NCI-H1048 (cell line): ENCODE measurements around the gene SH2D4B.

ENCODE experiments used
- DNase-seq: peaks from one replicate; lab custom pipeline; 2025; lab: John Stamatoyannopoulos, UW

The SH2D4B gene

DNA sequence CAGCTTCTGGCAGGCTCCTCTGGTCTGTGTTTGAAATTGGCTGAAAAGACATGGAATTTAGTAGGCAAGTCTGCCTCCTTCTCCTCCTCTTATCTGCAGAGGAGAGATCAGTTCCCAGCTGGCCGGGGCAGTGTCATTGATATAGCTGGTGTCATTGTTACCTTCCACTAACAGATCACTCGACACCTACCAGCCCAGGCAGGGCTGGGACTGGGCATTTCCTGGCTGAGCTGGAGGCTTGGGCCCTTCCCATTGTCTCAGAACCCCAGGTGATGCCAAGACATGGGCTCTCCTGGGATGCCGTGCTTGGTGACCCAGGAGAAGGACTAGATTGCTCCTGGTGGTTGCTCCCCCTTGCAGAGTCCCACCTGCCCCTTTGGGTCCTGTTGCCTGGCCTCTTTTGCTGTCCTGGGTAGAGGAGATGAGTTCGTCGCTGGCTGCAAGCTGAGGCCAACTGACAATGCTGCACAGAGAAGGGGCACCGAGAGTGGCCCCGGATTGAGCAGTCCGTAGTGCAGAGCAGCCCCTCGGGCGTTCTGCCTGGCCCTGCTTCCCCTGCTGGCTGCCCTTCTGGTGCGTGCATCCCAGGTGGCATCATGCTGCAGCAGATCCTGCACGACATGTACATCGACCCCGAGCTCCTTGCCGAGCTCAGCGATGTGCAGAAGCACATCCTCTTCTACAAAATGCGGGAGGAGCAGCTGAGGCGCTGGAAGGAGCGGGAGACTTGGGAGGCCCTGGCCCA is at the start of gene SH2D4B:
SH2D4B (plus strand) TSS at position 167 of the 745 bp plus-strand sequence; CDS start at position 597, 430 bp downstream.
- DNase-seq = no peak

DNA sequence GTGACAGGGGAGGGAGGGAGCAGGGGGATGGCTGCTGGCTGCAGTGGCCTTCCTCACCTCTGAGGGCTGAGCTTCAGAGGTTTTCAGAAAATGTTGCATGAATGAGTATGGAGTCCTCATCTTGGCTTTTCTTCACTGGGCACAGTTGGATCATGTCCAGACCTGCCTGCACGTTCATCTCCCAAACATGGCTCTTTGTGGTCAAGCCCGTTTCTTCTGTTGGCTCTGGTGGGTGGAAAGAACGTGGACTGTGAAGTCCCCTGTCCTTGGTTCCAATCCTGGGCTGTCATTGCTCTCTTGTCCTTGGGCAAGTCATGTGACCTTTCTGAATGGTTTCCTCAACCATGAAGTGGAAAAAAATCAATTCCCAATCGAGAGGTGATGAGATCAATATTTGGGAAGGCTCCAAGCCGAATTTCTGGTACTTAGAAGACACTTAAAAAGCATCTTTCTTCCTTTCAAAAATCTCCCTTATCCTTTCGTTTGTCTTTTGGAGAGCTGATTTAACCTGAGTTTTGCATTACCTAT is 49.1 kb upstream of the SH2D4B start:
- DNase-seq = no peak

DNA sequence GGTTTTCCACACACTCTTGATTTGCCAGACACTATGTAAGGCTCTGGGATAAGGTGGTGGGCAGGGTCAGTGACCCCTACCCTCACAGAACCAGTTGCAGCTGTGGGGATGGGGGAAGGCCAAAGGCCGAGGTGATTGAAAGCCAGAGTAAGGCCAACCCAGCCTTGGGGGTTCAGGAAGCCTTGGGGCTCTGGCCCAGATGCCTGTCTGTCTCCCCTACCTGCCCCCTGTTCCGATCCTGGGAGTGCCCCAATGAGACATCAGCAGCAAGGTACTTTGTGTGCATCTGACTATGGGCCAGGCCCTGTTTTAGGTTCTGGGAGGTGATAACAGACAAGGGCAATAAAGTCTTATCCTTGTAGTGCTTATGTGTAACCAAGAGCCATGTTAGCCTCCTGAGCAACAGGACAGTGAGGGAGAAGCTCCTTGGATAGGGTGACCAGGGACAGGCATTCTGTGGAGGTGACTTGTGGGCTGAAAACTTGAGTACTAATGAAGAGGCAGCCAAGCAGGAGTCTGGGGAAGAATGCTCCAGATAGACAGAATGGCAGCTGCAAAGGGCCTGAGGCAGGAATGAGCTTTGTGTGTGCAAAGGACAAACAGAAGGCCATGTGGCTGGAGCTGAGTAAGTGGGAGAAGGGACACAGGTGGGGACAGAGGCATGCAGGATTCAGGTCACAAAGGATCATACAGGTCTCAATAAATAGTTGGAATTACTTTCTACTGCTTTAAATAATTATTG is 48.2 kb upstream of the SH2D4B start:
- no peak for DNase-seq

DNA sequence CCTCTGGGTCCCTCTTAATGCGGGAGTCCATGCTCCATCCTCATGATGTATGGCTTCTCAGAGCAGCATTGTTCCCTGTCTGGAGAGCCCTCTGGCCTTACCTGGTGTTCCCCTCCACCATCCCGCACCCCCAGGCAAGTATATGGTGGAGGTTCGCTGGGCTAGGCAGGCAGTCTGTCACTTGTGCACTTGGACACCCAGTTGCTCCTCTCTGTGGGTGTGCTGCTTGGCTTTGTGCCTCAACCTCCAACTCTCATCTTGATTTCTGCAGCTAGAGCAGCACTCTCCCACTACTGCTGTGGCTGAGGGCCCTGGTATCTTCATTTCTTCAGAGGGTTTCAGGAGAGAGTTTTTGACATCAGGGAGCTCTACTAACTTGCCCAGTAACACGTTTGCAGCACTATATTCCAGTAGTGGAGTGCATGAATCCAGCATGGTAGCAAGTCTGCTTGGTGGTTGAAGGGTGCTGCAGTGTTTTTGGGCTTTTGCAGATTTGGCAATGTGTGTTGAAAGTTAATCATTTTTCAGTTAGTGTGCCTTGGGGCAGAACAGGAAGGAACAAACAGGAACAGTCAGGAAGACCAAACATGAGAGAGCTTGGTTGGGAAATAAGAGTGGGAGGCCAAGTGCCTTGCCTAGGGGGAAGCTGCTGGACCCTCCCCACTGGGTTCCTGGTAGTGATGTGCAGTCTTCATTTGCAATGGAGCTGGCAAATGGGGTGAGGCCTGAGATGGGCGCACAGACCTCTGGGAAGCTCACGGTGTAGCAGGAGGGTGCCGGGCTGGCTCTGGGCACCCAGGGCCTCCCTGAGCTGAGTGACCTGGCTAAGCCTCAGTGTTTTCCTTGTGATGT is 46.2 kb upstream of the SH2D4B start:
- DNase-seq = no peak

DNA sequence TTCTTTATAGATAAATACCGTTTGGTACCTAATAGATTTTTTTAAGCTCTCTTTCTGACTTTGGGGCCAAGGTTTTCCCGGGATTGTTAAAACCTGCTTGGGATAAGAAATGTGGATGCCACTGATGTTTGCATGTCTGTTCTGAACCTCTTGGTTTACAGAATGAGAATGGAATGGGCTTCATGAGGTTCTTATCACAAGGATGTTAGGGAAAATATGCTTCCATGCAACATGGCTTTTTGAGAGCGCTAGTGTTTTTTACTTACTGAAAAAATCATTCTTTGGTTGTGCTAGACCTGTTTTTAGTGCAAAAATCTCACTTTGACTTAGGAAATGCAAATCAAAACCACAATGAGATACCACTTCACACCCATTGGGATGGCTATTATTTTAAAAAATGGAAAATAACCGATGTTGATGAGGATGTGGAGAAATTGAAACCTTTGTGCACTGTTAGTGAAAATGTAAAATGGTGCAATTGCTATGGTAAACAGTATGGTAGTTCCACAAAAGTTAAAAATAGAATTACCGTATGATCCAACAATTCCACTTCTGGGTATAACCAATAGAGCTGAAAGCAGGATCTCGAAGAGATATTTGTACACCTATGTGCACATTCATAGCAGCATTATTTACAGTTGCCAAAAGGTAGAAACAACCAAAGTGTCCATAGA is 44.7 kb upstream of the SH2D4B start:
- no peak for DNase-seq

DNA sequence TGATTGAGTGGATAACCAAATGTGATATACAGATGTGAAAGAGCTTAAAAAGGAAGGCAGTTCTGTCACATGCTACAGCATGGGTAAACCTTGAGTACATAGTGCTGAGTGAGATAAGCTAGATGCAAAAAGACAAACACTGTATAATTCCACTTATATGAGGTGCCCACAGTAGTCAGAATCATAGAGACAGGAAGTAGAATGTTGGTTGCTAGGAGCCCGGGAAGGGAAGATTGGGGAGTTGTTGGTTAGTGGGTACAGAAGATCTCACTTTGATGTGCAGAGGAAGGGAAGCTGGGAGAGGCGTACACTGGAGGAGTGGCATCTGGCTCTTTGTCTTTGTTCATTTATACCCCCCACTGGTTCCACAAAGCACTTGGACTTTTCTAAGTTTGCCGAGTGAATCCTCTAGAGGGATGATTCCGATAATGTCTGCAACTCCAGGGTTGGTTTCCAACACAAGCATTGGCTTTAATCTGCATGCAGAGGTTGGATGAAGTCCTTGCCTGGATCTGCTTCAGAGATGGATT is 44.1 kb upstream of the SH2D4B start:
- DNase-seq = no peak

DNA sequence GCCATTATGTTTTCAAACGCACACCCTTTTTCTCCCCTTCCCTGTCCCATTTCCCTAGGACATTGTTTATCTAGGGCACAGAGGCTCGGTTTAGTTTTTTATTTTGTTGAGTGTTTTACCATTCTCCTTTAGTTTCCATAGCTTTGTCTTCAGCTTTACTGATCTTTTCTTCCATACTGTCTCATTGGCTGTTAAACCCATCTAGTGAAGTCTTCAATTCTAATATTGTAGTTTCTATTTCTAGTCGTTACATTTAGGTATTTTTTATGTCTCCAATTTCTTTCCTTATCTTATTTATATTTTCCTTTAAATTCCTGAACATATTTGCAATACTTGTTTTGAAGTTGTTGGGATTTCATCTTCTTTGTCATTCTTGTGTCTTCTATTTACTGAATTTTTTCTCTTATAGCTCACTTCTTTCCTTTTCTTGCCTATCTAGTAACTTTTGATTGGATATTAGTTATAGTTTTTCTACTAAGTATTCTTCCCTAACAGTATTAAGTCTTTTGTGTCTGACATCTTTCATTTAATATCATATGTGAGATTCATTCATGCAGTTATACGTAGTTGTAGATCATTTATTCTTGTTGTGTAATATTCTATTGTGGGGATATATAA is 41.0 kb upstream of the SH2D4B start:
- DNase-seq = no peak

DNA sequence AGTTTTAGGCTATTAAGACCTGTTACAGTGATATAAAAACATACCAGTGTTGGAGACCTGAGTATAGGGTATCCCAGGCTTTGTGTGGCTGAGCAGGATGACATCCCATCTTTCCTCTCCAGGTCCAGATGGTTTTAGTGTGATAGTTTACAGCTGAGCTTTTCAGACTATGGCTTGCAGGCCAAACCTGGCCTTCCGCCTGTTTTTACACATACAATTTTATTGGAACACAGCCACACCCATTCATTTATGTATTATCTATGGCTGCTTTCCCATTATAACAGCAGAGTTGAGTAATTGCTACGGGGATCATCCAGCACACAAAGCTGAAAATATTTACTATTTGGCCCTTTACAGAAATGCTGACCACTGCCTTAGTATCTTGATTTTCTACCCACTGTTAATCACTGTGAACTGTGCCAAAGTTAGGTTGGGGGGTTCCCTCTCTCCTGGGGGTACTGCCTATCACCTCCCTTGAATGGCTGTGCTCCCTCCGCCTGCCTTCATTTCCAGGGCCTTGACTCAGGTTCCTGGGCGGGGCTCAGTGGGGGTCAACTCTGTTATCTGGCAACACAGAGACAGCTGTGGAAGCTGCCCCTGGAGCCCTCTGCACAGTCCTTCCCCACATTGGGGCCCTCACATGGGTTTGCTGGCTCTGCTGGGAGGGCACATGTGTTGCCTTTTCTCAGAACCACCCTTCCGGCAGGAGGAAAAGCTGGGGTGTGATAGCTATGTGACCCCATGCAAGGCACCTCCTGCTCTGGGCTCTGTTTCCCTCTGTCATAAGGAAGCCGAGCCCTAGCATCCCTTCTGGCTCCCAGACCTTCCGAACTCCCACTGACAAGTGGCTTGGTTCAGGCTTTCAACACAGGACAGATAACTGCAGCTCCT is 40.3 kb upstream of the SH2D4B start:
- no peak for DNase-seq

DNA sequence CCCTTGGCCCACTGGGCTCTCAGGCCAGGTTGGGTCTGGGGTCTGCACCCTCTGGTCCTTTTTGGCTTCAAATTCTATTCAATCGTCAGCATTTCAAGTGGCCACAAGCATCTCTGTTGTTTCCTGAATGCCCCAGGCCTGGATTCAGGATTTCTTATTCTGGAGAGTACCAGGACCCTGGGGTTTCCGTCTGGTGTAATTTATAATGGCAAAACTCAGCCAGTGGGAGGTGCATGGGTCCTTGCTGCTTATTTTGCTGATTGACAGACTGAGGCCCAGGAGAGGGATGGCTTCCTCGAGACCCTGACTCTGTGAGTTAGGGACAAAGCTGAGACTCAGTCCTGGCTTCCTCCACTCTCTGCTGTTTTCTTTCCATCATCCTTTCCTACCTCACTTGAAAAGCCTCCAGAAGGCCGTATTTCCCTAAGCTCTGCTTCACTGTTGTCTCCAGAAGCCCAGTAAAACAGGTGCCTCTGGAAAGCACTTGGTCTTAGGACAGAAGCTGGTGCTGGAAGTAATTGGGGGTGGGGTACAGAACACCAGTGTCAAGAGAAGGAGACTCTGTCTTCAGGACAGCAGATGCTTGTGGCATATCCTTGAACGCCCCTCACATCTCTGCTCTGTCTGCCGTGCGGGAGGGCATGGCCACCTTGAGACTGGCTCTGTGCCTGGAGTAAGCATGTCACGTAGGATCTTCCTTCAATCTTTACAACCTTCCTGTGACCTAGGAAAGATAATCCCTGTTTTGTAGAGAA is 39.4 kb upstream of the SH2D4B start:
- no peak for DNase-seq

DNA sequence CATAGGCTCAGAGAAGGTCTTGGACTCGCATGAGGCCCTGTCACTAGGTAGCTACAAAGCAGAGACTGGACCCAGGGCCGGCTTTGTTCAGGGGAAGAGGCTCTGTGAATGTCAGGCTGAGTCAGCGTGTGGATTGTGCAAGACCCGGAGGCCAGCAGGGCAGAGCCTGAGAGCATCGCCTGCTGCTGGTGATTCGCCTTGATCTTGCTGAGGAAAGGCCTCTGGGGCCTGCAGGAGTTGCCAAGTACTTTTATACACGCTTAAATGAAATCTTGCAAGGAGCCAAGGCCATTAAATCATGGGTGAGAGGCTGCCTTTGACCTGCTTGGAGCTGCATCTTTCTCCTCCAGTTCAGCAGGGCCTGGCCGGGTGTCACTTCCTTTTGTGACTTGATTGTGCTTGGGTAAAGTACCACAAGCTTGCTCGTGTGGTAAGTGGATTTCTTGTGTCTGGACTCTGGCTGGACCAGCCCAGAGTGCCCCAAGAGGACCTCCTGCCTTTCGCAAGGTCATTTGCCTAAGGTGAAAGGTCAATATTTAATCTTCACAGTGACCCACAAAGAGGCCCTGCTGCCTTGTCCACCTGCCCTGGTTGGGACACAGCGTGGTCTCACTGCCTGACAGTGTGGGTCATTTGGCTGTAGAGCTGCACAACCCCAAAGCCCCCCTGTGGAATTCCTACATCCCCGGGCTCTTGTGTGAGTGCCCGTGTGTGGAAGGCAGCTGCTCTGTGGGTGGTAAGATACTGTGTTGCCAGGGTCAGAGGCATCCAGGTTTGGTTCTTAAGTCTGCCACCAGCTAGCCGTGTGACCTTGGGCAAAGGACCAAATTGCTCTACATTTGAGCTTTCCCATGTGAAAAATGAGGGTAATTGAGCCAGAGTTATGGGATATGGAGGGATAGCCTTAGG is 38.6 kb upstream of the SH2D4B start:
- DNase-seq = no peak

DNA sequence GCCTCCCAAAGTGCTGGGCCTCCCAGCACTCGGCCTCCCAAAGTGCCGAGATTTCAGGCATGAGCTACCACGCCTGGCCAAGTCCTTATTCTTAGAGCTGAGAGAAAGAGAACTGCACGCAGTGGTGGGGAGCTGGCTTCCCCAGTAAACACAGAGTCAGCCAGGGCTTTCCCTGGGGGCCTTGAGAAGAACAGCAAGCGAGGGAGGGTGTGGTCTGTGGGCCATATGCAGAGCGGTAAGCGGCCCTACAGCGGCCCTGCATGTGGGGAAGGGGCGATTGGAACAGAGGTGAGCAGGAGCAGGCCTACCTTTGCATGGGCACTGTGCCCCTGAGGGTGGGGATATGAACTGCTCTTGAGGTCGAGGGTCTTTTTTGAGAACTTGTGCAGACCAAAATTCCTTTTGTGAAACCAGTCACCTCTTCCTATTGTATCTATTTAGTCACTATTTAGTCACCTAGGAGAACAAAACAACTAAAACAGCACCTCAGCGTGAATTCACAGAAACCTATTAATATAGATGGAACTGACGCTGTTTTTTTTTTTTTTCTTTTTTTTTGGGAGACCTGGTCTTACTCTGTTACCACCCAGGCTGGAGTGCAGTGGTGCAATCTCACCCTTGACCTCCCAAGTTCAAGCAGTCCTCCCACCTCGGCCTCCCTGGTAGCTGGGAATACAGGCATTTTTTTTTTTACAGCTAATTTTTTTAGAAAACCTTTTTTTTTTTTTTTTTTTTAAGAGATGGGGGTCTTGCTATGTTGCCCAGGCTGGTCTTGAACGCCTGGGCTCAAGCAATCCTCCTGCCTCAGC is 36.9 kb upstream of the SH2D4B start:
- DNase-seq = no peak

DNA sequence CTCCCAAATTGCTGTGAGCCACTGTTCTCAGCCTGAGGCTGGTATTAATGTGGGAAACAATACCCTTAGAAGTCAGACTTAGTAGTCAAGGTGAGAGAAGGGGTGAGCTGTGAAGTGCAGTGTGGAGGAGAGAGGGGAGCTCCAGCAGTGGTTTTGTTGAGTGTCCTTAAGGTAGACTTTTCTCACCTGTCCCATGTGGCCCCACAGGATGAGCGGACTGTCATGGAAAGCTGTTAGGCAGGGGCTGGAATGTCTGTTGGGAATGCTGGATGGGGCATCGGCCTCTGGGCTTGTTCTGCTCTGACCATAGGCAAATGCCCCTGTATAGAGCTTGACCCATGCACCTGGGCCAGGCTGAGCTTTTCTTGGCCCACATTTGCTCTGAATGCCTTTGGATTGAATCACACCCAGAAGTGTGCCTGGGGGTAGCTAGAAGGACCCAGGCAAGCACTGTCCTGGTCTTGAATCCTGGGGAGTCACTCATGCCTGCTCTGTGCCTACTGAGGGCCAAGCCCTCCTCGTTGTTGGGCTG is 36.3 kb upstream of the SH2D4B start:
- no peak for DNase-seq

DNA sequence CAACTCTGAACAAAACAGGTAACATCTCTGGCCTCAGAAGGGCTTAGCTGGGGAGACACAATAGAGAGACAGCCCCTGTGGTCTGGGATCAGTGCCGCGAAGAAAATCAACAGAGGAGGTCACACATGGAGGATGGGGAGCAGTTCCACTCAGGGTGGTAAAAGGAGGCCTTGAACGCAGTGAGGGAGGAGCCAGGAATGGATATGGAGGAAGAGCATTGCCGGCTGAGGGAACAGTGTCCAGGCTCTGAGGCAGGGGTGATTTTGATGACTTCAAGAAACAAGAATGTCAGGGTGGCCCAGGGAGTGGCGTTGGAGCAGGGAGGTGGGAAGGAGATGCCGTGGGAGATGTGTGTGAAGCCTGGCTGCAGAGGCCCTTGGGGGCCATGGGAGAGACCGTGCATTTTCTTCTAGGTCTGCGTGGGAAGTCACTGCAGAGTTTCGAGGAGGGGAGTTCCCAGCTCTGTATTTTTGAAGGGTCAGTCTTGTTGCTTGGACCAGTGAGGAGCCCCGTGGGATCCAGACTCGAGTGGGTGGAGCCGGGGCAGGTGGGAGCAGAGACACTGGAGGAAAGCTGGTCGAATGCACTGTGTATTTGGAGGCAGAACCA is 35.7 kb upstream of the SH2D4B start:
- no peak for DNase-seq

DNA sequence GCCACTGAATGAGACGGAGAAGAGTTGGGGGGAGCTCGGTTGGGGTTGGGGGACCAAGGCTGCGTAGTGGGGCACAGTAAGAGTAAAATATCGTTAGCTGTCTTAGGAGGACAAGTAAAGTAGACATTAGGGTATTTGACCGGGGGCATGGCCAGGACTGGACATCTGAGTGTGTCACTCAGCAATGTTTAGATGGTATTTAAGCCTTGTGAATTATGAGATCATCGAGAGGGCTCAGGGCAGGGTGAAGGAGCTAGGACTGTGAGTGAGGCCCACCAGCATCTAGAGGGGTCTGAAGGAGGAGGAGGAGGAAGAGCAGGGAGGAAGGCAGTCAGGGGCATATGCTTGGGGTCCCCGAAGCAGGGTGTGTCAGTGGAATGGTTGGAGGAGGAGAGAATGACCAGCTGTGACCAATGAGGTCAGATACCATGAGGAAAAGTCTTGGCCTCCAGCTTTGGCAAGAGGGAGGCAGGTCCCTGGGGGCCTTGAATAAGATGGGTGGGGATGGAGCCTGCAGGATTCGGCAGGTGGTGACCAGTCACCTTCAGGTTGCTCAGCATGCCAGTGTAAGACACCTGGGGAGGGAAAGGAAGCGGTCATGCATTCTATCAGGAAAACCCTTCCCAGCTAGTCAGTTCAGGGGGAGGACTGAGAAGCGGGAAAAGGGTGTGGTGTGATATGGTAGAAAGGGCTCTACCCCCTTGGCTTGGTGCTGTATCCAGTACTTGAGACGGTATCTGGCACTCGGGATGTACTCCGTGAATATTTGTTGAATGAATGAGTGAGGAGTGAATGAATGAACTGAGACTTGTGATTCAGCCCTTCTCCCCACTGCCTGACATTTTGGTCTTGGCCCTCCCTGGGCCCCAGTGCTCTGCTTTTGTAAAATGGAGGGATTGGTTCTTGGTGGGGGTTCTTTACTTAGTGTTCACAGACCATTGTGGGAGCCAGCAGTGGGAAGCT is 34.8 kb upstream of the SH2D4B start:
- no peak for DNase-seq

DNA sequence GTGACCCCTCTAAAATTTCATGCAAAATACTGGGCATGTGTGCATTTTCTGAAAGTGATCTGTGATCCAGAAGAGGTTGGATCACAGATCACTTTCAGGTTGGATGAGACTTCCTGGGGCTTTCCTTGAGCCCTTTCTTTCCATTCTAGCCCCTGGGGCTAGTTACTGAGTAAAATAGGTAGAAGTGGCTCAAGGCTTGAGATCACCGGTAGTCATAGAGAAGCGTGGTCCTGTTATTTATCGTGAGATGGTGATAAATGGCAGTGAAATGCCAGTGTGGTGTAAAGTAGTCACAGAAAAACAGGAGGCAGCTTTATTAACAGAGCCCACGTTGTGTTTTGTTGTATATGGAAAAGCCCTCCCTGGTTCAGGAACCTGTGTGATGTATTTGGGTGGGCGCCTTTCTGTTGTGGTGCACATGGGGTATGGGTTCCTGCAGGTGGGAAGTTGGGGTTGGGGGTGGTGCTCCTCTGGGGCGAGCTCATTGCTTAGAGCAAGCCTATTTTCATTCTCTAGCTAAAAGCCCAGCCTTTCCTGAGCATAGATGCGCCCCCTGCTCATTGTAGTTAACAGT is 34.0 kb upstream of the SH2D4B start:
- DNase-seq = no peak
